Fibroblast of lung (primary cell): Measurements from ENCODE around the gene DYSF. TPM values are rescaled to one million over a fixed set of nuclear protein-coding genes. Genes with fewer than 3 reads are reported as not detected.

ENCODE experiments used
- DNase-seq, 2 donors: peaks; one replicate each; pipeline versions ENCODE4 v3.0.0 to v3.0.0-alpha.2; 2010; ENCODE audit warnings: low read depth in 2 of 2
- H2AFZ ChIP-seq: 2 replicates; pipeline ENCODE4 v1.5.1; 2012; ENCODE audit warnings: low read length, control low read depth, inconsistent platforms
- H3K27ac ChIP-seq: 2 replicates; pipeline ENCODE4 v1.5.1; 2011; ENCODE audit warnings: low read length, control low read depth; ENCODE audit not compliant: insufficient read depth
- H3K27me3 ChIP-seq: 2 replicates; pipeline ENCODE4 v1.5.1; 2011; ENCODE audit warnings: mild to moderate bottlenecking, low read length; ENCODE audit not compliant: control insufficient read depth, insufficient read depth
- H3K36me3 ChIP-seq: 2 replicates; pipeline ENCODE4 v1.5.1; 2011; ENCODE audit warnings: low read length; ENCODE audit not compliant: control insufficient read depth, insufficient read depth
- H3K4me1 ChIP-seq: 2 replicates; pipeline ENCODE4 v1.5.1; 2011; ENCODE audit warnings: low read length; ENCODE audit not compliant: control insufficient read depth, insufficient read depth; ENCODE audit errors: extremely low read depth
- H3K4me2 ChIP-seq: 2 replicates; pipeline ENCODE4 v1.5.1; 2011; ENCODE audit warnings: low read length, control low read depth; ENCODE audit not compliant: insufficient read depth; ENCODE audit errors: extremely low read depth
- H3K4me3 ChIP-seq, 4 experiments: fragments of 200-600 bp in 1 of 4; sonication (generic) in 1 of 4; replicated peaks in 1 of 4; 2 replicates each; pipeline ENCODE4 v1.5.1; 2011 to 2016; ENCODE audit warnings: low read length in 4 of 4, low read depth in 3 of 4, mild to moderate bottlenecking in 3 of 4, control low read depth in 2 of 4, inconsistent platforms in 1 of 4, mixed read lengths in 1 of 4; ENCODE audit not compliant: insufficient read depth in 1 of 4; ENCODE audit errors: control extremely low read depth in 1 of 4
- H3K79me2 ChIP-seq: 2 replicates; pipeline ENCODE4 v1.5.1; 2012; ENCODE audit warnings: mild to moderate bottlenecking, low read length, inconsistent platforms; ENCODE audit not compliant: control insufficient read depth, insufficient read depth
- H3K9ac ChIP-seq: 2 replicates; pipeline ENCODE4 v1.5.1; 2011; ENCODE audit warnings: mild to moderate bottlenecking, low read length, control low read depth; ENCODE audit not compliant: insufficient read depth
- H3K9me3 ChIP-seq: 2 replicates; pipeline ENCODE4 v1.5.1; 2012; ENCODE audit warnings: low read depth, low read length; ENCODE audit not compliant: control insufficient read depth, insufficient read depth
- H4K20me1 ChIP-seq: 2 replicates; pipeline ENCODE4 v1.5.1; 2011; ENCODE audit warnings: low read length; ENCODE audit not compliant: control insufficient read depth, insufficient read depth; ENCODE audit errors: extremely low read depth
- CTCF ChIP-seq, 2 donors: IDR thresholded peaks in 1 of 2; conservative IDR thresholded peaks in 1 of 2; 1 replicate in 1 of 2; 2 replicates in 1 of 2; pipeline ENCODE4 v1.5.1; 2011 to 2012; ENCODE audit warnings: low read length in 2 of 2, control low read depth in 1 of 2, inconsistent platforms in 1 of 2, low read depth in 1 of 2, mild to moderate bottlenecking in 1 of 2
- EZH2 ChIP-seq: IDR thresholded peaks from 2 replicates; pipeline ENCODE4 v1.5.1; 2012; ENCODE audit warnings: low read length, control low read depth, mild to moderate bottlenecking; ENCODE audit errors: missing control alignments
- polyA plus RNA-seq, 2 donors: library from polyadenylated mRNA; depleted of rRNA in 1 of 2; stranded (reverse) in 1 of 2; unstranded in 1 of 2; fragments of >200 nt; gene quantifications; 2 replicates each; pipeline ENCODE4 v1.2.1, GENCODE V29; 2011 to 2012; ENCODE audit warnings: missing spikeins in 1 of 2
- total RNA-seq: library from RNA; depleted of rRNA; stranded (reverse); fragments of >200 nt; gene quantifications from 2 replicates; pipeline ENCODE4 v1.2.1, GENCODE V29; 2014

DYSF gene
- total and polyA plus RNA-seq, 2 donors (not counting 1 experiment from before 2014, with no cell fraction given), result under 0.01 to 0.67 TPM

GRCh38 chr2:71422786-71423185 is 30.6 kb upstream of the DYSF start:
- Histone ChIP-seq H3K27me3 (no peaks in the 10 kb centered on the region), H4K20me1 (no peaks in the 10 kb centered on the region), H3K36me3 (peaks cover under 1% of the 10 kb centered on the region), H3K4me3 (no peak overlapping the region), H3K4me2 (no peak overlapping the region), H3K9ac (no peak overlapping the region), H3K27ac (no peak overlapping the region), H2AFZ (no peak overlapping the region), H3K79me2 (no peaks in the 10 kb centered on the region), H3K4me1 (no peaks in the 10 kb centered on the region), H3K9me3 (no peaks in the 10 kb centered on the region)
- DNase-seq, result no peak
- TF ChIP-seq EZH2 (no peak), CTCF (conservative IDR thresholded peaks at IDR 0.05 in 1 of 2, IDR thresholded peaks at IDR 0.05 in 1 of 2; ENCODE audit: low read depth in 1 of 2, low read length in 2 of 2) (no peak)

GRCh38 chr2:71423817-71424420 is 29.4 kb upstream of the DYSF start:
- H3K9me3 ChIP-seq, result no peaks in the 10 kb centered on the region
- no peaks in the 10 kb centered on the region for H4K20me1 ChIP-seq
- peaks cover 2% of the 10 kb centered on the region for H3K36me3 ChIP-seq
- no peak overlapping the region for H3K27ac ChIP-seq
- H3K27me3 ChIP-seq, result no peaks in the 10 kb centered on the region
- no peak overlapping the region for H3K4me2 ChIP-seq
- no peaks in the 10 kb centered on the region for H3K4me1 ChIP-seq
- H2AFZ ChIP-seq, result no peak overlapping the region
- H3K9ac ChIP-seq, result no peak overlapping the region
- no peak overlapping the region for H3K4me3 ChIP-seq
- TF ChIP-seq CTCF (conservative IDR thresholded peaks at IDR 0.05 in 1 of 2, IDR thresholded peaks at IDR 0.05 in 1 of 2; ENCODE audit: low read depth in 1 of 2, low read length in 2 of 2) (no peak), EZH2 (no peak)
- no peaks in the 10 kb centered on the region for H3K79me2 ChIP-seq
- DNase-seq, result no peak

GRCh38 chr2:71426721-71427120 is 26.6 kb upstream of the DYSF start:
- Histone ChIP-seq H3K9me3 (no peaks in the 10 kb centered on the region), H3K9ac (no peak overlapping the region), H3K27me3 (no peaks in the 10 kb centered on the region), H3K27ac (no peak overlapping the region), H3K4me2 (no peak overlapping the region), H3K4me3 (no peak overlapping the region), H3K79me2 (no peaks in the 10 kb centered on the region), H3K4me1 (no peaks in the 10 kb centered on the region), H3K36me3 (peaks cover 5% of the 10 kb centered on the region), H4K20me1 (no peaks in the 10 kb centered on the region), H2AFZ (no peak overlapping the region)
- TF ChIP-seq EZH2 (no peak), CTCF (conservative IDR thresholded peaks at IDR 0.05 in 1 of 2, IDR thresholded peaks at IDR 0.05 in 1 of 2; ENCODE audit: low read depth in 1 of 2, low read length in 2 of 2) (no peak)
- DNase-seq, result no peak
